ENCODE measurements around the gene PPIL3. TPM values are rescaled to one million over a fixed set of nuclear protein-coding genes. Genes with fewer than 3 reads are reported as not detected.

PPIL3 gene
- total RNA-seq, 1 donor from 2014 or later: 44.9 TPM

DNA sequence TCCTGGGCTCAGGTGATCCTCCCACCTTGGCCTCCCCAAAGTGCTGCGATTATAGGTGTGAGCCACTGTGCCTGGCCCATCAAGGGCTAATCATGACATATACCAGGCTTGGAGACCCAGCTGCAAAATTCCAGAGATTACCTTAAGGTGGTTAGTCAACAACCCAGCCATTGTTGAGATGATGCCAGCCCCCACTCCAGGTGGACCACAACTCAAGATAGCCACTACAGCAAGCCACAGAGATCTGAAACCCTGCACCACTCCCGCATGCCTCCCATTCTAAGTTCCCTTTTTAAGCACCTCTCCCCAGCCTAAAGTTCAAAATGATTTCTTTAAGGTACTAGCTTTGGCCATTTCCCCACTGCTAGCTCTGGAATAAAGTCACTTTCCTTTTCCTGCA is 19.9 kb downstream of the PPIL3 start:
- Mint-ChIP-seq H3K27me3 (ENCODE audit: unreplicated experiment) (peaks cover 2% of the 10 kb centered on the region), H3K36me3 (ENCODE audit: unreplicated experiment) (peaks cover under 1% of the 10 kb centered on the region), H3K27ac (ENCODE audit: unreplicated experiment) (no peak overlapping the region), H3K4me1 (ENCODE audit: low read depth, unreplicated experiment) (peaks cover 2% of the 10 kb centered on the region), H3K4me3 (ENCODE audit: unreplicated experiment) (no peak overlapping the region), H3K9me3 (ENCODE audit: unreplicated experiment) (peaks cover 5% of the 10 kb centered on the region)
- no peak for DNase-seq
- no peak for TF ChIP-seq CTCF (IDR thresholded peaks at IDR 0.05; ENCODE audit: partially characterized antibody, unreplicated experiment)

DNA sequence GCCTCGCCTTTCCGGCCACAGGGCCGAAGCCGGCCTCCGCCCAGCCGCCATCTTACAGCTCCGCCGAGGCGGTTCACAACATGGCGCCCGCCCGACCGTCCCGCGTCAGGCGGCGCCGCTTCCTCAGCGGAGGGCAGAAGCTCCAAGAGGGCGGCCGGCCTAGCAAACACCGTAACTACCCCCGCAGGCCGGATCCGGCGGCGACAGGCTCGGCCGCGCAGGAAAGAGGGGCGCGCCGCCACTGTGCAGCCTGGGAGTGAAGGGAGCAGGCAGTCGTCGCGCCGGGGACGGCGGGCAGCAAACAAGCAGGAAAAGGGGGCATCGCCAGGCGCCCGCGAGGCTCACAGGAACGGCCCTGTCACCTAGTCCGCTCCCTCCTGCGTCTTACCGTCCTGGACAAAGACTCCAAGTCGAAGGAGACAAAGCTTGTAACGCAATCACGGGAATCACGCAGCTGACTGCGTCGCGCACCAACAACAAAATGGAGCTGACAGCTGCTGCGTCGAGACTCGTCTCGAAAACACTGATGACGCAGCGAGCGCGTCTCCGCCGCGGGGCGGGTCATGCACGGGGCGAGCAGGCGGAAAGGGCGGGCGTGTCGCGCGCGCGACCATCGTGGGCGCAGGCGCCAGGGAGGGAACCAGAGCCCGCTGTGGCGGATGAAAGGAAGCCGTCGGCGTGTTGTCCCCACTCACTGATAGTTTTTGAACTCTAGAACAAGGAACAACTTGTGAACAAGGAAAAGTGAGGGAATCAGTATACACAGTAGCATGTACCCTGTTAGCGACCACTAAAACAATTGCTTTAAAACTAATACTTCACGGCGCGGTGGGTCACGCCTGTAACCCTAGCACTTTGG is 24.5 kb downstream of the PPIL3 start, which contains the start of gene CLK1:
TSS of gene CLK1 (minus strand) at position 483 of the 859 bp plus-strand sequence. CDS start 2,796 bp downstream, outside the sequence.
- TF ChIP-seq CTCF (IDR thresholded peaks at IDR 0.05; ENCODE audit: partially characterized antibody, unreplicated experiment): no peak
- peak within 1 kb of the TSS; percentile 100 for H3K27ac Mint-ChIP-seq (ENCODE audit: unreplicated experiment)
- peaks cover 19% of the 10 kb centered on the region for H3K4me1 Mint-ChIP-seq (ENCODE audit: low read depth, unreplicated experiment)
- peaks cover 6% of the 10 kb centered on the region for H3K27me3 Mint-ChIP-seq (ENCODE audit: unreplicated experiment)
- peaks cover 12% of the 10 kb centered on the region for H3K9me3 Mint-ChIP-seq (ENCODE audit: unreplicated experiment)
- H3K36me3 Mint-ChIP-seq (ENCODE audit: unreplicated experiment): peaks cover 4% of the 10 kb centered on the region
- H3K4me3 Mint-ChIP-seq (ENCODE audit: unreplicated experiment): peak within 1 kb of the TSS; percentile 96
- DNase-seq: peak; percentile 94

GRCh38 chr2:200863782-200864175 is 25.1 kb downstream of the PPIL3 start:
- Mint-ChIP-seq H3K27me3 (ENCODE audit: unreplicated experiment) (peaks cover 6% of the 10 kb centered on the region), H3K9me3 (ENCODE audit: unreplicated experiment) (peaks cover 12% of the 10 kb centered on the region), H3K4me3 (ENCODE audit: unreplicated experiment) (peak overlapping the region; percentile 96), H3K27ac (ENCODE audit: unreplicated experiment) (peak overlapping the region; percentile 100), H3K4me1 (ENCODE audit: low read depth, unreplicated experiment) (peaks cover 22% of the 10 kb centered on the region), H3K36me3 (ENCODE audit: unreplicated experiment) (peaks cover 4% of the 10 kb centered on the region)
- DNase-seq: no peak
- TF ChIP-seq CTCF (IDR thresholded peaks at IDR 0.05; ENCODE audit: partially characterized antibody, unreplicated experiment): no peak

DNA sequence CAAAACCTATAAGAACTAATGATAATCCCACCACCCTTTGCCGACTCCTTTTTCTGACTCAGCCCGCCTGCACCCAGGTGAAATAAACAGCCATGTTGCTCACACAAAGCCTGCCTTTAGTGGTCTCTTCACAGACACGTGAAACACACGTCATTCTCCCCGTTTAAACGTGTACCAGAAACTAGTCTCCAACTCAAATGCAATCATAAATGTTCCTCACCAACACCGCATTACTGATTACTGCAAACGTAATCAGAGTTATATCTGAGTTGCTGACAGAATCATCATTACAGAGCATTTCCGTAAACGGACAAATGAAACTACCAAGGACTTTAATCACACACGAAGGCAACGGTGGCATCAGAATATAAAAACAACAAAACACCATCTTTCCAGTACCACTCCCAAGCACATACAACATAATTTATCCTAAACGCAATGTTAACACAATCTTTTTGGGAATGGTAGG is 26.3 kb downstream of the PPIL3 start:
- DNase-seq: peak; percentile 21
- H3K4me1 Mint-ChIP-seq (ENCODE audit: low read depth, unreplicated experiment): peaks cover 22% of the 10 kb centered on the region
- no peak for TF ChIP-seq CTCF (IDR thresholded peaks at IDR 0.05; ENCODE audit: partially characterized antibody, unreplicated experiment)

GRCh38 chr2:200861617-200862155 is 27.2 kb downstream of the PPIL3 start:
- Mint-ChIP-seq H3K9me3 (ENCODE audit: unreplicated experiment) (peaks cover 17% of the 10 kb centered on the region), H3K27ac (ENCODE audit: unreplicated experiment) (peak overlapping the region; percentile 100), H3K36me3 (ENCODE audit: unreplicated experiment) (peaks cover 9% of the 10 kb centered on the region), H3K4me3 (ENCODE audit: unreplicated experiment) (peak overlapping the region; percentile 96), H3K4me1 (ENCODE audit: low read depth, unreplicated experiment) (peaks cover 22% of the 10 kb centered on the region), H3K27me3 (ENCODE audit: unreplicated experiment) (peaks cover 8% of the 10 kb centered on the region)
- DNase-seq: no peak
- TF ChIP-seq CTCF (IDR thresholded peaks at IDR 0.05; ENCODE audit: partially characterized antibody, unreplicated experiment): no peak

More for the DNA sequence above, 26.3 kb downstream of the PPIL3 start:
- peaks cover 8% of the 10 kb centered on the region for H3K27me3 Mint-ChIP-seq (ENCODE audit: unreplicated experiment)
- peak overlapping the region; percentile 96 for H3K4me3 Mint-ChIP-seq (ENCODE audit: unreplicated experiment)
- H3K36me3 Mint-ChIP-seq (ENCODE audit: unreplicated experiment): peaks cover 5% of the 10 kb centered on the region
- peaks cover 14% of the 10 kb centered on the region for H3K9me3 Mint-ChIP-seq (ENCODE audit: unreplicated experiment)
- peak overlapping the region; percentile 100 for H3K27ac Mint-ChIP-seq (ENCODE audit: unreplicated experiment)

Measured in glutamatergic neuron (in vitro differentiated cells).